HG03103 (cell line): ENCODE measurements around the gene GCHFR.

Experiments
- ATAC-seq: cut with Tn5 transposase; IDR thresholded peaks from one replicate; pipeline ENCODE4 v1.9.1; 2021; ENCODE audit warnings: low read depth; ENCODE audit not compliant: unreplicated experiment

GCHFR gene

DNA sequence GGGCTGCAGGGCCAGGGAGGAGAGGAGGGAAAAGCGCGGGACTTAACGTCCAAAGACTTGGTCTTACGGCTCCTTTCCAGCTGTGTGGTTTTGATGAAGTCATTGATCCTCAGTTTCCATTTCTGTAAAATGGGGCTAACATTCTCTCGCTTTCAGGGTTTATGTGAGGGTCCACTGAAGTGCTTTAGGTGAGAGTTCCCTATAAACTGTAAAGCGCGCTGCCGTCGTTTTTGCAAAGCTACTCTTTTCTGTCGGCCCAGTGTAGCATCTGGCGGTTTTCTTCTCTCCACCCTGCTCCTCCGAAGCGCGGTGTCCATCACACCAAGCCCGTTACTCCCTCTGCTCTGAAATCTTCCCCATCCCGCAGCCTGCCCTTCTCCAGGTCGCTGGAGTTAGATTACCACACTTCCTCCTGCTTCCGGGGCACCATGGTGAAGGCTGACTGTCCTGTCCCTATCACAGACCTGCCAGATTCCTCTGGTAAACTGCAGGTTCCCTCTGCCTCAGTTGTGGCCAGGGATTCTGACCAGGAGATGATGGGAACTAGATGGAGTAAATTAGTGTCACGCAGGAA is 44.1 kb downstream of the GCHFR start:
- ATAC-seq: no peak

- ATAC-seq: no peak
Observed at GRCh38 chr15:40808861-40809450, 45.1 kb downstream of the GCHFR start.

DNA sequence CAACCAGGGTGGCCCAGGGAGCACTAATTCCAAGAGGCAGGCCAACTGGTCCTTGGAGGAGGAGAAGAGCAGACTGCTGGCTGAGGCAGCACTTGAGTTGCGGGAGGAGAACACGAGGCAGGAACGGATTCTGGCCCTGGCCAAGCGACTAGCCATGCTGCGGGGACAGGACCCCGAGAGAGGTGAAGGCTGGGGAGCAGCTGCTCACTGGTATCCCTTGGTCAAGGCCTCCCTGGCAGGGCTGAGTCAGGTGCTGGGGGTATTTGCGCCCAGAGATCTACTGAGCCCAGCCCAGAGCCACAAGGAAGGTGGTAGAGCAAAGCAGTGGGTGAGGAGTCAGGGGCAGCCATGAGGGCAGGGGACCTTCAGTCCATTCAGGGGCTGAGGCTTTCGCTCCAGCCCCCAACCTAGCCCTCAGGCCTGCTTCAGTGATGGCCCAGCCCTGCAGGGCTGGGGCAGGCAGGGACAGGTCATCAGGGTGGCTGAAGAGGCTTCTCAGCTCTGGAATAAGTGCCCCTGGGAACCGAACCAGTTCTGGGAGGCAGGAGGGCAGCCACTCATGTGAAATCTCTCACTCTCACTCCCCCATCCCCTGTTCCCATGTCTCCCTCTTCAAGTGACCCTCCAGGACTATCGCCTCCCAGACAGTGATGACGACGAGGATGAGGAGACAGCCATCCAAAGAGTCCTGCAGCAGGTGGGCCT is 49.0 kb downstream of the GCHFR start:
- ATAC-seq: no peak

DNA sequence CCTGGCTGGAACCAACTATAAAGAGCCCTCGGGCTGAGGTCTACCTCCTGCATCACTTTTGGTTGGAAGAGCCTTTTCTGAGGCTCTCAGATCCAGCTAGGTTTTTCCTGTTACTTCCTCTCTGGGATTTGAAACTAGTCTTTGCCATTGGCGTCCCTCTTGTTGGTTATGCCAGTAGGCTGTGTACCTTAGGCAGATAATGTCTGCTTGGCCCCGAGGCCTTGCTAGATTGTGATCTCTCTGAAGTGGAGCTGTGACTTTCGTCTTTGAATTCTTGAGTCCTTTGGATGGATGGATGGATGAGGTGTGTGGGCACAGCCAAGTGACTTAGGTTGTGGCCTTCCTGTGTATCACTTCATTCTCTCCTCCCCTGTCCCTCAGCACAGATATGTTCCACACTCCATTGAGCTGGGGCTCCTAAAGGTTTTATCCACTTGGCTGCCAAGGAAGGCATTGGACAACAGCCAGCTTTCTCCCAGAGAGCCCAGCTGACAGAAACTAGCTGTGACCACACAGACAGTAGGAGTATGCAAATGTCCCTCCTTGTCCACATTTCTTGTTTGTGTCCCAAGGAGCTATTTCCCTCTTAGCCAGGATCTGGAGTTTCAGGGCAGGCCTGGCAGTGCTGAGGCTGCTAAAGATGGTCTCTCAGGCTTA is 51.3 kb downstream of the GCHFR start:
- ATAC-seq: no peak
